SK-N-SH (cell line): ENCODE results near the gene WNT6. TPM values are rescaled to one million over a fixed set of nuclear protein-coding genes. Genes with fewer than 3 reads are reported as not detected.

ENCODE experiments used
- CTCF ChIA-PET: fragments of 300-600, 350-600 bp; formaldehyde crosslinking; extraction: SDS; loops from one replicate; lab custom pipeline; 2021; lab: Yijun Ruan, JAX
- POLR2A ChIA-PET: fragments of 350-600 bp; sonication (Branson Sonifier 250); formaldehyde crosslinking; extraction: SDS; loops from one replicate; lab custom pipeline; 2020; ENCODE audit warnings: antibody characterized with exemption, inconsistent platforms; lab: Yijun Ruan, JAX
- DNase-seq: peaks from one replicate; pipeline ENCODE4 v3.0.0; 2012
- H2AFZ ChIP-seq: fragments of 200-600 bp; sonication (generic); 2 replicates; pipeline ENCODE4 v1.8.1; 2016; ENCODE audit warnings: antibody characterized with exemption, mild to moderate bottlenecking, low read depth
- H3F3A ChIP-seq: fragments of 200-600 bp; sonication (generic); replicated peaks from 2 replicates; pipeline ENCODE3; 2016; ENCODE audit warnings: antibody characterized with exemption, mild to moderate bottlenecking; ENCODE audit not compliant: insufficient read depth
- H3K27ac ChIP-seq, 2 experiments: fragments of 200-500 bp in 1 of 2; fragments of 200-600 bp in 1 of 2; sonication (Bioruptor generic) in 1 of 2; sonication (generic), shearing (Covaris generic) in 1 of 2; 2 replicates each; pipeline versions ENCODE4 v1.5.1 to v1.6.1; 2014 to 2016; ENCODE audit warnings: low read depth in 2 of 2, inconsistent platforms in 1 of 2, low read length in 1 of 2, mild to moderate bottlenecking in 1 of 2, mixed read lengths in 1 of 2
- H3K27me3 ChIP-seq: fragments of 200-600 bp; sonication (generic), shearing (Covaris generic); 2 replicates; pipeline ENCODE4 v1.6.1; 2016; ENCODE audit warnings: mixed run types; ENCODE audit not compliant: insufficient read depth
- H3K36me3 ChIP-seq, 2 experiments: fragments of 200-500 bp in 1 of 2; fragments of 200-600 bp in 1 of 2; sonication (Bioruptor generic) in 1 of 2; sonication (generic) in 1 of 2; replicated peaks in 1 of 2; 2 replicates each; pipeline versions ENCODE3 to v1.5.1; 2014 to 2016; ENCODE audit warnings: low read length in 1 of 2, mild to moderate bottlenecking in 1 of 2; ENCODE audit not compliant: insufficient read depth in 2 of 2, control insufficient read depth in 1 of 2
- H3K4me1 ChIP-seq, 2 experiments: fragments of 200-500 bp in 1 of 2; fragments of 200-600 bp in 1 of 2; sonication (Bioruptor generic) in 1 of 2; sonication (generic), shearing (Covaris generic) in 1 of 2; 2 replicates each; pipeline versions ENCODE4 v1.5.1 to v1.6.1; 2014 to 2016; ENCODE audit warnings: low read depth in 1 of 2, low read length in 1 of 2, mixed run types in 1 of 2; ENCODE audit not compliant: insufficient read depth in 2 of 2, control insufficient read depth in 1 of 2
- H3K4me2 ChIP-seq: fragments of 200-600 bp; sonication (generic), shearing (Covaris generic); 2 replicates; pipeline ENCODE4 v1.6.1; 2017; ENCODE audit warnings: mixed run types
- H3K4me3 ChIP-seq, 2 experiments: fragments of 200-500 bp in 1 of 2; fragments of 200-600 bp in 1 of 2; sonication (Bioruptor generic) in 1 of 2; sonication (generic), shearing (Covaris generic) in 1 of 2; 2 replicates each; pipeline versions ENCODE4 v1.5.1 to v1.8.1; 2014 to 2016; ENCODE audit warnings: low read depth in 2 of 2, inconsistent platforms in 1 of 2, low read length in 1 of 2, mild to moderate bottlenecking in 1 of 2, mixed read lengths in 1 of 2, moderate library complexity in 1 of 2
- H3K79me2 ChIP-seq: fragments of 200-600 bp; sonication (generic); 2 replicates; pipeline ENCODE4 v1.8.1; 2017; ENCODE audit warnings: mild to moderate bottlenecking; ENCODE audit not compliant: insufficient read depth
- H3K9ac ChIP-seq: fragments of 200-600 bp; sonication (generic); 2 replicates; pipeline ENCODE4 v1.6.1; 2017; ENCODE audit warnings: mixed run types
- H3K9me2 ChIP-seq: fragments of 200-600 bp; sonication (generic); 2 replicates; pipeline ENCODE4 v1.6.1; 2017; ENCODE audit warnings: mixed run types
- H3K9me3 ChIP-seq: fragments of 200-600 bp; sonication (generic); 2 replicates; pipeline ENCODE4 v1.6.1; 2017; ENCODE audit warnings: mixed run types, mild to moderate bottlenecking, moderate library complexity
- H4K20me1 ChIP-seq: fragments of 200-600 bp; sonication (generic); 2 replicates; pipeline ENCODE4 v1.6.1; 2017; ENCODE audit warnings: mild to moderate bottlenecking, mixed run types; ENCODE audit not compliant: insufficient read depth
- CHD2 ChIP-seq: fragments of 150-350 bp; IDR thresholded peaks from 2 replicates; pipeline ENCODE4 v1.6.1; 2018; ENCODE audit warnings: low read length; ENCODE audit not compliant: partially characterized antibody
- ELF1 ChIP-seq: IDR thresholded peaks from 2 replicates; pipeline ENCODE4 v1.4.0; 2012
- FOSL2 ChIP-seq: IDR thresholded peaks from 2 replicates; pipeline ENCODE4 v1.4.0; 2012; ENCODE audit warnings: low read depth, mild to moderate bottlenecking, moderate library complexity, borderline replicate concordance
- FOXJ3 ChIP-seq: sonication (generic); formaldehyde crosslinking; IDR thresholded peaks from 2 replicates; pipeline ENCODE4 v1.5.1; 2020; ENCODE audit warnings: mild to moderate bottlenecking, missing genetic modification reagents
- FOXM1 ChIP-seq: IDR thresholded peaks from 2 replicates; pipeline ENCODE4 v1.4.0; 2012; ENCODE audit warnings: low read depth, mild to moderate bottlenecking
- GATA2 ChIP-seq: sonication (generic); formaldehyde crosslinking; IDR thresholded peaks from 2 replicates; pipeline ENCODE4 v1.5.0; 2020; ENCODE audit warnings: mild to moderate bottlenecking, missing genetic modification reagents
- IRF3 ChIP-seq: fragments of 150-350 bp; IDR thresholded peaks from 2 replicates; pipeline ENCODE4 v1.6.1; 2016; ENCODE audit warnings: mild to moderate bottlenecking, low read depth, low read length
- JUND ChIP-seq: IDR thresholded peaks from 2 replicates; pipeline ENCODE4 v1.4.0; 2012
- MAX ChIP-seq: IDR thresholded peaks from 2 replicates; pipeline ENCODE4 v1.4.0; 2012; ENCODE audit warnings: low read depth
- MEF2A ChIP-seq: IDR thresholded peaks from 2 replicates; pipeline ENCODE4 v1.4.0; 2012; ENCODE audit warnings: low read depth, borderline replicate concordance
- MXI1 ChIP-seq: IDR thresholded peaks from 2 replicates; pipeline ENCODE4 v1.6.1; 2012; ENCODE audit warnings: mild to moderate bottlenecking, low read depth, low read length, improper control_type of control experiment
- NRF1 ChIP-seq: IDR thresholded peaks from 2 replicates; pipeline ENCODE4 v1.6.1; 2012; ENCODE audit warnings: low read depth, mild to moderate bottlenecking, low read length
- POLR2AphosphoS5 ChIP-seq: IDR thresholded peaks from 2 replicates; pipeline ENCODE4 v1.6.1; 2012; ENCODE audit warnings: low read depth, low read length
- RAD21 ChIP-seq: IDR thresholded peaks from 2 replicates; pipeline ENCODE4 v1.6.1; 2012; ENCODE audit warnings: mild to moderate bottlenecking, low read length
- RFX5 ChIP-seq: IDR thresholded peaks from 2 replicates; pipeline ENCODE4 v1.6.1; 2012; ENCODE audit warnings: mild to moderate bottlenecking, improper control_type of control experiment, low read length
- SMC3 ChIP-seq: IDR thresholded peaks from 2 replicates; pipeline ENCODE4 v1.6.1; 2012; ENCODE audit warnings: low read depth, low read length, improper control_type of control experiment
- TAF1 ChIP-seq: IDR thresholded peaks from 2 replicates; pipeline ENCODE4 v1.6.1; 2012; ENCODE audit warnings: low read depth, mild to moderate bottlenecking, low read length, moderate library complexity, borderline replicate concordance
- TCF12 ChIP-seq: IDR thresholded peaks from 2 replicates; pipeline ENCODE4 v1.4.0; 2012
- YY1 ChIP-seq: IDR thresholded peaks from 2 replicates; pipeline ENCODE4 v1.4.0; 2012; ENCODE audit warnings: low read depth, mild to moderate bottlenecking
- ZBTB33 ChIP-seq: IDR thresholded peaks from 2 replicates; pipeline ENCODE4 v1.4.0; 2012; ENCODE audit warnings: low read depth, borderline replicate concordance
- WGBS: methylation state at CpG from one replicate; pipeline ENCODE4 v1.1.6; 2017; ENCODE audit warnings: low lambda C conversion rate; 5-methylcytosine and 5-hydroxymethylcytosine counted together
- polyA plus RNA-seq, 3 experiments: library from polyadenylated mRNA; depleted of rRNA; stranded (reverse); fragments of >200 nt; gene quantifications; 2 replicates each; pipeline ENCODE4 v1.2.3, GENCODE V29; 2012
- TF ChIP-seq, protein P1 (sequence below): IDR thresholded peaks from 2 replicates; pipeline ENCODE4 v1.4.0; 2012; ENCODE audit warnings: low read depth, borderline replicate concordance

Gene WNT6
- polyA plus RNA-seq, 1 of the 3 experiments (the other 2 are of a cell fraction) = 0.08 TPM

- Histone ChIP-seq H3K36me3 (no peaks in the 10 kb centered on the region), H3K79me2 (no peaks in the 10 kb centered on the region), H3F3A (no peaks in the 10 kb centered on the region), H3K27me3 (peaks cover 46% of the 10 kb centered on the region), H3K9ac (no peak overlapping the region), H3K4me2 (no peak overlapping the region), H3K9me3 (no peaks in the 10 kb centered on the region), H3K27ac (peak overlapping the region in 1 of 2 experiments; percentile 3; a peak in 1 of 4 replicates), H2AFZ (no peak overlapping the region), H3K4me3 (no peak overlapping the region), H4K20me1 (no peaks in the 10 kb centered on the region), H3K9me2 (no peaks in the 10 kb centered on the region), H3K4me1 (peaks cover 7 to 63% of the 10 kb centered on the region in 2 experiments; a peak in 1 of 4 replicates)
- CTCF ChIA-PET = interaction anchor here (1.0 to 16.1 kb wide), 7 partner anchors 8 to 118 kb away, joined by 3 to 249 read pairs (median 5); partner anchors contain the start of gene WNT10A
- TF ChIP-seq ELF1 = no peak
- no peak for TF ChIP-seq TAF1
- no peak for TF ChIP-seq SMC3
- TF ChIP-seq FOXJ3 (CRISPR knock-in tag) = no peak
- no peak for TF ChIP-seq YY1
- no peak for TF ChIP-seq RAD21
- TF ChIP-seq MEF2A = no peak
- TF ChIP-seq GATA2 (CRISPR knock-in tag) = no peak
- TF ChIP-seq FOSL2 = no peak
- TF ChIP-seq MXI1 = no peak
- no peak for TF ChIP-seq CHD2
- no peak for TF ChIP-seq TCF12
- no peak for TF ChIP-seq POLR2AphosphoS5
- no peak for TF ChIP-seq RFX5
- no peak for TF ChIP-seq IRF3
- no peak for TF ChIP-seq NRF1
- WGBS = 84% methylated on average over 7 of the region's 7 CpGs
- DNase-seq = no peak
- POLR2A ChIA-PET = interaction anchor here (2.4 kb wide), 1 partner anchor 25 kb away, joined by 8 read pairs; no protein-coding TSS in a partner anchor
Measured at GRCh38 chr2:218861645-218862318, 2.2 kb downstream of the WNT6 start.

- no peak overlapping the region for H3K9ac ChIP-seq
- no peaks in the 10 kb centered on the region for H4K20me1 ChIP-seq
- ChIA-PET POLR2A (no interaction called here), CTCF (interaction anchor here (0.8 to 16.1 kb wide), 5 partner anchors 10 to 153 kb away, joined by 3 to 249 read pairs (median 11); partner anchors contain the start of gene WNT10A)
- DNase-seq = no peak
- H3K4me3 ChIP-seq = no peak overlapping the region
- H3K4me1 ChIP-seq = peaks cover 7 to 53% of the 10 kb centered on the region in 2 experiments; a peak in 1 of 4 replicates
- no peaks in the 10 kb centered on the region for H3K79me2 ChIP-seq
- H3K27me3 ChIP-seq = peaks cover 40% of the 10 kb centered on the region
- H3K27ac ChIP-seq = no peak overlapping the region
- H3K36me3 ChIP-seq = no peaks in the 10 kb centered on the region
- TF ChIP-seq POLR2AphosphoS5 (no peak), MXI1 (no peak), FOXM1 (no peak), MAX (no peak), JUND (no peak), ELF1 (no peak), CHD2 (no peak), ZBTB33 (no peak)
- TF ChIP-seq, protein P1, sequence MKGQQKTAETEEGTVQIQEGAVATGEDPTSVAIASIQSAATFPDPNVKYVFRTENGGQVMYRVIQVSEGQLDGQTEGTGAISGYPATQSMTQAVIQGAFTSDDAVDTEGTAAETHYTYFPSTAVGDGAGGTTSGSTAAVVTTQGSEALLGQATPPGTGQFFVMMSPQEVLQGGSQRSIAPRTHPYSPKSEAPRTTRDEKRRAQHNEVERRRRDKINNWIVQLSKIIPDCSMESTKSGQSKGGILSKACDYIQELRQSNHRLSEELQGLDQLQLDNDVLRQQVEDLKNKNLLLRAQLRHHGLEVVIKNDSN = no peak
- H3F3A ChIP-seq = no peaks in the 10 kb centered on the region
- no peak overlapping the region for H3K4me2 ChIP-seq
- no peak overlapping the region for H2AFZ ChIP-seq
- H3K9me3 ChIP-seq = no peaks in the 10 kb centered on the region
- H3K9me2 ChIP-seq = no peaks in the 10 kb centered on the region
- 66% methylated on average over 3 of the region's 3 CpGs for WGBS
Measured at GRCh38 chr2:218863021-218863520, 3.5 kb downstream of the WNT6 start.
